ENCODE measurements around the gene UTP4. TPM values are rescaled to one million over a fixed set of nuclear protein-coding genes. Genes with fewer than 3 reads are reported as not detected.

UTP4 gene
- total RNA-seq: 100 to 1,000 TPM; 149 to 153 TPM

GRCh38 chr16:69132424-69133252, at the start of gene UTP4, which contains the start of gene CHTF8:
TSS of gene UTP4 (plus strand) at chr16:69132649. CDS start at chr16:69133460, 811 bp downstream.
TSS of gene CHTF8 (minus strand) at chr16:69132588. CDS start at chr16:69121458, 11,130 bp downstream.
- Mint-ChIP-seq H3K4me3 (peak within 1 kb of the TSS; percentile 92), H3K27ac (peak within 1 kb of the TSS; percentile 93), H3K27me3 (no peaks in the 10 kb centered on the region), H3K4me1 (peaks cover 55% of the 10 kb centered on the region), H3K36me3 (peaks cover 47% of the 10 kb centered on the region), H3K9me3 (no peaks in the 10 kb centered on the region)
- peak; percentile 92 for DNase-seq

GRCh38 chr16:69083306-69083941, 49.0 kb upstream of the UTP4 start:
- no peaks in the 10 kb centered on the region for H3K9me3 Mint-ChIP-seq
- no peaks in the 10 kb centered on the region for H3K27me3 Mint-ChIP-seq
- peaks cover 8% of the 10 kb centered on the region for H3K36me3 Mint-ChIP-seq
- H3K27ac Mint-ChIP-seq: no peak overlapping the region
- H3K4me3 Mint-ChIP-seq: no peak overlapping the region
- DNase-seq: no peak
- H3K4me1 Mint-ChIP-seq: no peaks in the 10 kb centered on the region

DNA sequence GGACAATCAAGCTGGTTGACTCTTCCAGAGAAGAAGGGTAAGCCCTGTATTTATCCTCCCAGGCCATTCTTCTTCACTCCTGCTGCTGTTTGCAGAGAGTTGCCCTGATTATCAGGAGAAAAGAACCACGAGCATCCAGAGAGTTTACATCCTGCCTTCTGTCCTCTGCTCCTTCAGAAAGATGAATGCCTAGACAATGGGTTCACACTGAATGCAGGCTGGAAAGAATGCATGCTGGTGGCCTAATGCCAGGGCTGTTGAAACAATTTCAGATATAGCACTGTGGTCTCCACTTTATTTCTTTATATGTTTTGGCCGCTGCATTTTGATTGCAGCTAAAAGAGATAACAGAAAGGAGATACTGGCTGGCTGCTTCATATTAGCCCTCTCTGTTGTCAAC, 48.2 kb upstream of the UTP4 start:
- H3K4me1 Mint-ChIP-seq: peaks cover 6% of the 10 kb centered on the region
- H3K4me3 Mint-ChIP-seq: no peak overlapping the region
- H3K27me3 Mint-ChIP-seq: no peaks in the 10 kb centered on the region
- H3K27ac Mint-ChIP-seq: no peak overlapping the region
- H3K36me3 Mint-ChIP-seq: peaks cover 8% of the 10 kb centered on the region
- no peak for DNase-seq
- no peaks in the 10 kb centered on the region for H3K9me3 Mint-ChIP-seq

DNA sequence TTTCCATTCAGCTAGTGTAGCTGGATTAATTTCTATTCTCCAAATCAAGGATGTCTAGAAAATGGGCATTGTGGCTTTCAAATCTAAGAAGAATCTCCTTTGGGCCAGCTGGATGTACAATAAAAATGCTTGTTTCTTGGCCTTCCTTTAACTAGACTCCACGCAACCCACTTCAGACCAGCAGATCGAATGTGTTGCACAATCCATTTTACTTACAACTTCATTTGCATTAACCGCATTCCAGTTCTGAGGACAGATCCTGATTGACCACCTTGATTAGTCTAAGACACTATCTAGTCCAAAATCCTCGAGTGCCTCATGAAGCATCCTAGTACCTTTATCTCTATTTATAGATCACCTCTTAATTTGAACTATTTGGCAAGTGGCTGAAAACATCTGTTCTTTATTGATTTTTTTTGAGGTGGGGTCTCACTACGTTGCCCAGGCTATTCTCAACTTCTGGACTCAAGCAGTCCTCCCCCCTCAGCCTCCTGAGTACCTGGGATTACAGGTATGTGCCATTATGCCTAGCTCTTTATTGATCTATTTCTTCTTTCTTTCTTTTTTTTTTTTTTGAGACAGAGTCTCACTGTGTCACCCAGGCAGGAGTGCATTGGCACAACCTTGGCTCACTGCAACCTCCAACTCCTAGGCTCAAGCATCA, 47.3 kb upstream of the UTP4 start:
- Mint-ChIP-seq H3K36me3 (peaks cover 8% of the 10 kb centered on the region), H3K4me3 (no peak overlapping the region), H3K4me1 (peaks cover 7% of the 10 kb centered on the region), H3K27me3 (no peaks in the 10 kb centered on the region), H3K27ac (no peak overlapping the region), H3K9me3 (no peaks in the 10 kb centered on the region)
- no peak for DNase-seq

DNA sequence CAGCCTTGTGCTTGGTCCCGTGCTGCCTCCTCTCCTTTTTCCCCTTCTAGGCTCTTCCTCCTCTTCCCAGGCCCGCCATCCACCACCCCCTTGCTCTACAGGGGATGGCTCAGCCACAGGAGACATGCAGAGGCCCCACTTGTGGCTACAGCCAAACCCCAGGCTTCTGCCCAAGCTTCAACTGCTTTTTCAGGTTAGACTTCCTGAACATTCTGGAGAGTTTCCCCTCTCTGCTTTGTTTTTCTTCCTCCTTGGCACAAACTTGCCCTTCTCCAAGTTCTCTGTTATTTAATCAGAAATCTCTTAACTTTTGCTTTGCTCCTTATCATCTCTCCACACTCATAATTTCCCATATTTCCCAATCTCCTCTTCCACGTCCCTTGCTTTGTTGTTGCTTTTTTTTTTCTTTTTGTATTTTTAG, 45.3 kb upstream of the UTP4 start:
- H3K27ac Mint-ChIP-seq: no peak overlapping the region
- H3K9me3 Mint-ChIP-seq: no peaks in the 10 kb centered on the region
- H3K27me3 Mint-ChIP-seq: no peaks in the 10 kb centered on the region
- no peak overlapping the region for H3K4me3 Mint-ChIP-seq
- peaks cover 8% of the 10 kb centered on the region for H3K36me3 Mint-ChIP-seq
- peaks cover 7% of the 10 kb centered on the region for H3K4me1 Mint-ChIP-seq
- no peak for DNase-seq

- Mint-ChIP-seq H3K4me1 (peaks cover 7% of the 10 kb centered on the region), H3K4me3 (no peak overlapping the region), H3K36me3 (peaks cover 8% of the 10 kb centered on the region), H3K27me3 (no peaks in the 10 kb centered on the region), H3K27ac (no peak overlapping the region), H3K9me3 (no peaks in the 10 kb centered on the region)
- DNase-seq: no peak
Measured at GRCh38 chr16:69088684-69089083, 43.8 kb upstream of the UTP4 start.

DNA sequence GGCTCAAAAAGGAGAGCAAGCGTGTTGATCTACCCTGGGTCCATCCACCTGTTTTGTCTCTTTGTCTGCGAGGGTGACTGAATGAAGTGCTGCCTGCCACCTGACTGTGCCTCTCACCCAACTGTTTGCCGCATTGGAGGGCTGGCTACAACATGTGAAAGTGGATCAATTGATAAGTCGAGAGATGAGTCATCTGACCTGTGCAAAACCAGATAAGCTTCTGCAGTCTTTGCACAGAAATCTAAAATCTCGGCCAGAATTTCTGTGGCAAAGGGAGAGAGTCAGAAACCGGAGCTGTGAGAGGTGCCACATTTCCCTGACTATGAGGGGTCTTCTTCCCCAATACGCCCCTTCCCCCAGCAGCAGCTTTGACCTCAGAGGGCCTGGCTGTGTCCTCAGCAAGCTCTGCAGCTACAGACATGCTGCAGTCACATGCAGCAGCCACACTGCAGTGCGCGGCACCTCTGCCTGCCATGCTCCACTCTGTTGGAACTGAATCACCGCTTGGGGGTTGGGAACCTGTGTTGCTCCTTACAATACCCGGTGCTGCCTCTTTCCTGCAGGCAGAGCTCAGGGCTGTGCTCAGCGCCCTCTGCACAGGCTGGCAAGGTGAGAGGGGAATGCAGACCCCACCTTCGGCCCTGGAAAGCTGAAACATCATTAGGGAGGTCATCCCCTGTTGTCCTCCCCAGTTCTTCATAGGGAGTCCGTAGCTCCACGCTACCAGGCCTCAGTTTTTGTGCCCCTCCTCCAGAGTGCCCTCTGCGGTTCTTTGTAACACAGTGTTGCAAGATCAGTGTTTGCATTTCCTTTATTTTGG, 43.1 kb upstream of the UTP4 start:
- Mint-ChIP-seq H3K4me3 (peak overlapping the region; percentile 9), H3K4me1 (peaks cover 8% of the 10 kb centered on the region), H3K27me3 (no peaks in the 10 kb centered on the region), H3K27ac (no peak overlapping the region), H3K36me3 (peaks cover 8% of the 10 kb centered on the region), H3K9me3 (no peaks in the 10 kb centered on the region)
- no peak for DNase-seq

DNA sequence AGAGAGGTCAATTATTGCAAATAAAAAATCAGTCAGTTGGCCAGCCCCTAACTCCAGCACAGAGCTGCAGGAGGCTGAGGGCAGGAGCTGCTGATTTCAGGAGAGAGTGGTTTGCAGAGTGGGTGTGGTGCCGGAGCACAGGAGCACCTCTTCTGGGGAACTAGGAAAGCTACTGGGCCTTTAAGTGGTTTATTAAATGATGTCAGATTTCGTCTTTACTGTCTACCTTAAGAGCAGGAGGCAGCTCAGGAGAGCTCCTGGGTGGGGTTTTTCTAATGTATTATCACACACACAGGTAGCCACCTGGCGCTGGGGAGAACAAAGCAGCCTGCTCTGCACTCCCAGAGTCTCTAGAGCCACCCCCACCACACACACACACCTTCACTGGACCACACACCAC, 38.5 kb upstream of the UTP4 start:
- Mint-ChIP-seq H3K9me3 (no peaks in the 10 kb centered on the region), H3K4me3 (no peak overlapping the region), H3K27ac (no peak overlapping the region), H3K27me3 (no peaks in the 10 kb centered on the region), H3K4me1 (peaks cover 7% of the 10 kb centered on the region), H3K36me3 (no peaks in the 10 kb centered on the region)
- DNase-seq: no peak

- Mint-ChIP-seq H3K4me1 (peaks cover 3% of the 10 kb centered on the region), H3K36me3 (no peaks in the 10 kb centered on the region), H3K9me3 (no peaks in the 10 kb centered on the region), H3K27me3 (no peaks in the 10 kb centered on the region), H3K4me3 (no peak overlapping the region), H3K27ac (no peak overlapping the region)
- DNase-seq: no peak
Measured at GRCh38 chr16:69094501-69094900, 37.9 kb upstream of the UTP4 start.

DNA sequence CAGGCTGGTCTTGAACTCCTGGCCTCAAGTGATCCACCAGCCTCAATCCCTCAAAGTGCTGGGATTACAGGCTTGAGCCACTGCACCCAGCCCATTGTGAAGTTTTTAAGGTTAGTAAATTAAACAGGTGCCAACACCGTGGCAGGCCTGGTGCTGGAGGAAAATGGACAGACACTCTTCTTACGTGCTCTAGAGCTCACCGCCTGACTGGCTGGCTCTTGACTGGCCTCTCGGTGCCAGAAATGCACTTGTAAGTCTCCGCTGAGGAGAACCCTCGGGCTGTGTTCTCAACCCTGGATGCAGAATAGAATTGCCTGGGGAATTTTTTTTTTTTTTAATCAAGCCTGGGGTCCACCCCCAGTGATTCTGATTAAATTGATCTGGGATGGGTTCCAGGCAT, 37.3 kb upstream of the UTP4 start:
- no peak for DNase-seq
- Mint-ChIP-seq H3K36me3 (no peaks in the 10 kb centered on the region), H3K4me3 (no peak overlapping the region), H3K4me1 (peaks cover 3% of the 10 kb centered on the region), H3K27me3 (no peaks in the 10 kb centered on the region), H3K9me3 (no peaks in the 10 kb centered on the region), H3K27ac (no peak overlapping the region)

DNA sequence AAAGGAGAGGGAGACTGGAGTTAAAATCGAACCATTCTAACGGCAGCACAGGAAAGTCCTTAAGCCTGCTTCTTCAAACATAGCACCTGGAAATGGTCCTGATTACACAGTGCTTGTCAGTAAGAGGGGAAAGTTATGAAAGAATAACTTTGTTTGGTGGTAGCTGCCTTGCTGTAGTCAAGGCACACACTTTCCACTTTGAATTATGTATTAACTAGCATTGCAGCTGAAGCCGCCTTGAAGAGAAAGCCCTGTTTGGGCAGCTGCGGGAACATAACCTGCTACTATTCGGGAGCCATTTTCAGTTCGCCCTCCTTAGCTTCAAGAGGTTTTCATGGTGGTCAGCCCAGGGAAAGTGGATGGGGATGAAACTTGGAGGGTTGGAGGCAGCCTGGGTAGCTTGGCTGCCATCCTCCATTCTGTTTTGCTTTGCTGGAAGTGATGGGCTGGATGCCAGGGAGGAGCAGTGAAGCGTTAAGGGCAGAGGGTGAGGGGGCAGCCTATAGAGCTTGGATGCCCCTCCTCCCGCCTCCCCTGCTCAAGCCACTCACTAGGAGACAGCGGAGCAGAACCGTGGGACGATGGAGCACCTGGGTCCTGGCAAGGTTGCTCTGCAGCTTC, 32.3 kb upstream of the UTP4 start:
- Mint-ChIP-seq H3K27me3 (peaks cover 6% of the 10 kb centered on the region), H3K36me3 (no peaks in the 10 kb centered on the region), H3K9me3 (no peaks in the 10 kb centered on the region), H3K4me1 (peaks cover under 1% of the 10 kb centered on the region), H3K4me3 (no peak overlapping the region), H3K27ac (no peak overlapping the region)
- no peak for DNase-seq

GRCh38 chr16:69105501-69106361, 26.7 kb upstream of the UTP4 start, which contains the start of gene HAS3:
TSS of gene HAS3 (plus strand) at chr16:69105653. CDS start at chr16:69109396, 3,743 bp downstream.
- Mint-ChIP-seq H3K27ac (no peak within 1 kb of the TSS), H3K9me3 (no peaks in the 10 kb centered on the region), H3K27me3 (peaks cover 41% of the 10 kb centered on the region), H3K4me1 (peaks cover 11% of the 10 kb centered on the region), H3K36me3 (peaks cover 6% of the 10 kb centered on the region), H3K4me3 (peak within 1 kb of the TSS; percentile 83)
- peak; percentile 57 for DNase-seq

DNA sequence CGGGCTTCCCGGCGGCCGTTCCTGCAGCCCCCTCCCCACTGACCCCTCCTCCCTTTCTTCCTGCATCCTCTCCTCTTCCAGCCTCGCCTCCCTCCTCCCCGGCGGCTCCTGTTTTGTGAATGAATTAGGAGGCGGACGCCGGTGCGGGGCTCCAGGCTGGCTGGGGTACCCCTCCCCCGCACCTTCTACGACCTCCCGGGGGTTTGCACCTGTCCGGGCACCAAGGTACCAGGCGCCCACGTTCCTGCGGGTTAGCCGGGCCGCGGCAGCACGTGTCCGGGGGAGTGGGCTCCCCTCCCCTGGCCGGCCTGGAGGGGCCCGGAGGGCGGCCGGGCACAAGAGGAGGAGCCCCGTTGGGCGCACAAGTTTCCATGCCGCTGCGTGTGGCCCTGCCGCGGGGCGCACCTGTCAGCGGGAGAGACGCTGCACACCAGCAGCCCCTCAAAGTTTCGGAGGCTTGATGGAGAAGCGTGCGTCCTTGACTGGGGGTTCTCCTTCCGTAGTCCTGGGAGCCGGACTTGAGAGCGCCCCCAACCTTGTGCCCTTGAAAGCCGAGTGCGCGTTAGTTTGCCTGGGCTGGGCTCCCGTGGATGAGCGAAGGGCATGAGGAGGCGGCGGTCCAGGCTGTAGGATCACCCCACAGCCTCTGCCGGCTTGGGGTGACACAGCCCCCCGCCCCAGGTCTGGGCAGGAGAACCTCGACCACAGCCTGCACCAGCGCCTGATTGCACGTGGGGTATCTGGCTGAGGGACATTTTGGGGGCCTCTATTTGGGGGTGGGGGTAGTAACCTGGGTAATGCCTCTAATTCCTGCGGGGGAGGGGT, 25.7 kb upstream of the UTP4 start:
- Mint-ChIP-seq H3K4me1 (peaks cover 11% of the 10 kb centered on the region), H3K4me3 (peak overlapping the region; percentile 50), H3K27me3 (peaks cover 41% of the 10 kb centered on the region), H3K27ac (no peak overlapping the region), H3K36me3 (peaks cover 9% of the 10 kb centered on the region), H3K9me3 (no peaks in the 10 kb centered on the region)
- peak; percentile 15 for DNase-seq

All from activated naive CD8-positive, alpha-beta T cell treated with anti-CD3 and anti-CD28 coated beads for 36 hours (primary cell).